Smooth muscle cell (in vitro differentiated cells): ENCODE measurements around the gene PTPRT. TPM values are rescaled to one million over a fixed set of nuclear protein-coding genes. Genes with fewer than 3 reads are reported as not detected.

ENCODE experiments used
- DNase-seq: peaks from one replicate; lab custom pipeline; 2025; ENCODE audit not compliant: unreplicated experiment; lab: John Stamatoyannopoulos, UW
- H2AFZ ChIP-seq: fragments of 200-600 bp; sonication (generic); 2 replicates; pipeline ENCODE4 v1.6.0; 2016; ENCODE audit warnings: antibody characterized with exemption, low read depth, mild to moderate bottlenecking
- H3F3A ChIP-seq: fragments of 200-600 bp; sonication (generic); 2 replicates; pipeline ENCODE4 v1.6.0; 2017; ENCODE audit warnings: antibody characterized with exemption, low read depth
- H3K27ac ChIP-seq: fragments of 200-600 bp; sonication (generic); 2 replicates; pipeline ENCODE4 v1.5.1; 2016; ENCODE audit warnings: low read depth, mild to moderate bottlenecking
- H3K27me3 ChIP-seq: fragments of 200-600 bp; sonication (generic); 2 replicates; pipeline ENCODE4 v1.6.1; 2016; ENCODE audit warnings: low read depth, mild to moderate bottlenecking
- H3K36me3 ChIP-seq: fragments of 200-600 bp; sonication (generic); 2 replicates; pipeline ENCODE4 v1.5.1; 2016; ENCODE audit warnings: low read depth
- H3K4me1 ChIP-seq: fragments of 200-600 bp; sonication (generic); 2 replicates; pipeline ENCODE4 v1.5.1; 2016; ENCODE audit warnings: low read depth
- H3K4me2 ChIP-seq: fragments of 200-600 bp; sonication (generic); 2 replicates; pipeline ENCODE4 v1.6.0; 2016; ENCODE audit warnings: mild to moderate bottlenecking
- H3K4me3 ChIP-seq: fragments of 200-600 bp; sonication (generic); 2 replicates; pipeline ENCODE4 v1.5.1; 2016; ENCODE audit warnings: mild to moderate bottlenecking
- H3K79me2 ChIP-seq: fragments of 200-600 bp; sonication (generic); 2 replicates; pipeline ENCODE4 v1.6.0; 2016; ENCODE audit warnings: low read depth, mild to moderate bottlenecking
- H3K9ac ChIP-seq: fragments of 200-600 bp; sonication (generic); 2 replicates; pipeline ENCODE4 v1.6.0; 2016; ENCODE audit warnings: low read depth
- H3K9me3 ChIP-seq: fragments of 200-600 bp; sonication (generic); replicated peaks from 2 replicates; pipeline ENCODE4 v1.5.1; 2016; ENCODE audit warnings: low read depth
- H4K20me1 ChIP-seq: fragments of 200-600 bp; sonication (generic); 2 replicates; pipeline ENCODE4 v1.6.0; 2016; ENCODE audit warnings: low read depth
- CTCF ChIP-seq: fragments of 200-600 bp; sonication (generic); IDR thresholded peaks from 2 replicates; pipeline ENCODE4 v1.5.1; 2017; ENCODE audit warnings: borderline replicate concordance, mild to moderate bottlenecking, antibody characterized with exemption; ENCODE audit not compliant: insufficient read depth, poor library complexity, severe bottlenecking
- WGBS: methylation state at CpG from one replicate; pipeline ENCODE4 v1.1.7; 2016; ENCODE audit warnings: low lambda C conversion rate; 5-methylcytosine and 5-hydroxymethylcytosine counted together
- polyA plus RNA-seq: library from polyadenylated mRNA; unstranded; fragments of >200 nt; fragmentation: Nextera tagmentation; extraction: Ambion mirVana; gene quantifications from 2 replicates; pipeline ENCODE4 v1.2.1, GENCODE V29; 2016
- total RNA-seq: library from RNA; depleted of rRNA; stranded (reverse); fragments of >200 nt; gene quantifications from 2 replicates; pipeline ENCODE4 v1.2.3, GENCODE V29; 2014

Gene PTPRT
- total and polyA plus RNA-seq, 2 experiments from 2014 or later: 0.99 to 2.1 TPM

DNA sequence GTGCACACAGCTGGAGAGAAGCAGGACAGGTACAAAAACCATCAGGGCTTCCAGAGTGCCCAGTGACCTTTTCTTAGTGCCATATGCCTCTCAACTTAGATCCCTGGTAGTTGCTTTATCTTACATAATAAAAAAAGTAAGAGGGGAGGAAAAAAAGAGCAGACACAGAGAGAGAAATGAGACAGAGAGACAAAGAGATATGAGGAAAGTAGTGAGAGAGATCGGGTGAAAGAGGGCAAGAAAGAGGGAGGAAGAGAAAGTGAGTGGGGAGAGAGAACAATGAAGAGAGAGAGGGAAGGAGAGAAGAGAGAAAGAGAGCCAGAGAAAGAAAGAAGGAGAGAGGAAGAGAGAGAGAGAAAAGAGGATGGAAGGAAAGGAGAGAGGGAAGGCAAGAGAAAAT is 131.6 kb downstream of the PTPRT start:
- WGBS: 89% methylated on average over 1 of the region's 1 CpG
- H3K36me3 ChIP-seq: no peaks in the 10 kb centered on the region
- no peak overlapping the region for H3K27ac ChIP-seq
- no peaks in the 10 kb centered on the region for H3K79me2 ChIP-seq
- H3K4me2 ChIP-seq: no peak overlapping the region
- H4K20me1 ChIP-seq: no peaks in the 10 kb centered on the region
- no peak for DNase-seq
- no peak overlapping the region for H3K9ac ChIP-seq
- no peaks in the 10 kb centered on the region for H3K9me3 ChIP-seq
- no peaks in the 10 kb centered on the region for H3F3A ChIP-seq
- no peak overlapping the region for H3K4me3 ChIP-seq
- H2AFZ ChIP-seq: no peak overlapping the region
- TF ChIP-seq CTCF: no peak
- H3K4me1 ChIP-seq: no peaks in the 10 kb centered on the region
- H3K27me3 ChIP-seq: no peaks in the 10 kb centered on the region

- Histone ChIP-seq H3K27ac (no peak overlapping the region), H3K36me3 (no peaks in the 10 kb centered on the region), H3K4me1 (no peaks in the 10 kb centered on the region), H3K9me3 (no peaks in the 10 kb centered on the region), H3K27me3 (no peaks in the 10 kb centered on the region), H3F3A (no peaks in the 10 kb centered on the region), H3K79me2 (no peaks in the 10 kb centered on the region), H3K9ac (no peak overlapping the region), H3K4me2 (no peak overlapping the region), H2AFZ (no peak overlapping the region), H3K4me3 (no peak overlapping the region), H4K20me1 (no peaks in the 10 kb centered on the region)
- no peak for TF ChIP-seq CTCF
- no peak for DNase-seq
These were observed 132.4 kb downstream of the PTPRT start for GRCh38 chr20:43057317-43057716.

- DNase-seq: no peak
- Histone ChIP-seq H3K79me2 (no peaks in the 10 kb centered on the region), H2AFZ (no peak overlapping the region), H3K4me3 (no peak overlapping the region), H3F3A (no peaks in the 10 kb centered on the region), H3K4me2 (no peak overlapping the region), H3K9me3 (no peaks in the 10 kb centered on the region), H3K4me1 (no peaks in the 10 kb centered on the region), H4K20me1 (no peaks in the 10 kb centered on the region), H3K36me3 (no peaks in the 10 kb centered on the region), H3K27ac (no peak overlapping the region), H3K9ac (no peak overlapping the region), H3K27me3 (no peaks in the 10 kb centered on the region)
- TF ChIP-seq CTCF: no peak
- 52% methylated on average over 5 of the region's 5 CpGs for WGBS
These were observed 134.4 kb downstream of the PTPRT start for GRCh38 chr20:43055181-43055884.

GRCh38 chr20:43052532-43052931 is 137.2 kb downstream of the PTPRT start:
- Histone ChIP-seq H3K36me3 (no peaks in the 10 kb centered on the region), H3K27me3 (no peaks in the 10 kb centered on the region), H3F3A (no peaks in the 10 kb centered on the region), H3K9ac (no peak overlapping the region), H3K4me1 (no peaks in the 10 kb centered on the region), H3K4me3 (no peak overlapping the region), H4K20me1 (no peaks in the 10 kb centered on the region), H3K79me2 (no peaks in the 10 kb centered on the region), H3K4me2 (no peak overlapping the region), H3K9me3 (no peaks in the 10 kb centered on the region), H2AFZ (no peak overlapping the region), H3K27ac (no peak overlapping the region)
- TF ChIP-seq CTCF: no peak
- DNase-seq: no peak
- WGBS: 9% methylated on average over 1 of the region's 1 CpG
